ENCODE measurements around the gene NSF. TPM values are rescaled to one million over a fixed set of nuclear protein-coding genes. Genes with fewer than 3 reads are reported as not detected.

The NSF gene
- total RNA-seq, 4 donors from 2014 or later = 28.9 to 61.9 (median 45.7) TPM

- H3K4me3 ChIP-seq (replicated peaks in 1 of 3) = no peak overlapping the region
- H3K27me3 ChIP-seq = no peaks in the 10 kb centered on the region
- no peak overlapping the region for H3K27ac ChIP-seq
- H3K9me3 ChIP-seq = no peaks in the 10 kb centered on the region
- TF ChIP-seq, protein P1, sequence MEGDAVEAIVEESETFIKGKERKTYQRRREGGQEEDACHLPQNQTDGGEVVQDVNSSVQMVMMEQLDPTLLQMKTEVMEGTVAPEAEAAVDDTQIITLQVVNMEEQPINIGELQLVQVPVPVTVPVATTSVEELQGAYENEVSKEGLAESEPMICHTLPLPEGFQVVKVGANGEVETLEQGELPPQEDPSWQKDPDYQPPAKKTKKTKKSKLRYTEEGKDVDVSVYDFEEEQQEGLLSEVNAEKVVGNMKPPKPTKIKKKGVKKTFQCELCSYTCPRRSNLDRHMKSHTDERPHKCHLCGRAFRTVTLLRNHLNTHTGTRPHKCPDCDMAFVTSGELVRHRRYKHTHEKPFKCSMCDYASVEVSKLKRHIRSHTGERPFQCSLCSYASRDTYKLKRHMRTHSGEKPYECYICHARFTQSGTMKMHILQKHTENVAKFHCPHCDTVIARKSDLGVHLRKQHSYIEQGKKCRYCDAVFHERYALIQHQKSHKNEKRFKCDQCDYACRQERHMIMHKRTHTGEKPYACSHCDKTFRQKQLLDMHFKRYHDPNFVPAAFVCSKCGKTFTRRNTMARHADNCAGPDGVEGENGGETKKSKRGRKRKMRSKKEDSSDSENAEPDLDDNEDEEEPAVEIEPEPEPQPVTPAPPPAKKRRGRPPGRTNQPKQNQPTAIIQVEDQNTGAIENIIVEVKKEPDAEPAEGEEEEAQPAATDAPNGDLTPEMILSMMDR (IDR thresholded peaks at IDR 0.05) = no peak
- no peak for TF ChIP-seq POLR2A (IDR thresholded peaks at IDR 0.05)
- DNase-seq = no peak
- 85 to 89% methylated on average over 1 of the region's 1 CpG for WGBS, 2 donors
- intact Hi-C loops (cut with DNase I) = no loop called here
- H3K4me1 ChIP-seq = no peaks in the 10 kb centered on the region
- no peaks in the 10 kb centered on the region for H3K36me3 ChIP-seq
Observed at GRCh38 chr17:46732160-46732559, 141.7 kb downstream of the NSF start.

DNA sequence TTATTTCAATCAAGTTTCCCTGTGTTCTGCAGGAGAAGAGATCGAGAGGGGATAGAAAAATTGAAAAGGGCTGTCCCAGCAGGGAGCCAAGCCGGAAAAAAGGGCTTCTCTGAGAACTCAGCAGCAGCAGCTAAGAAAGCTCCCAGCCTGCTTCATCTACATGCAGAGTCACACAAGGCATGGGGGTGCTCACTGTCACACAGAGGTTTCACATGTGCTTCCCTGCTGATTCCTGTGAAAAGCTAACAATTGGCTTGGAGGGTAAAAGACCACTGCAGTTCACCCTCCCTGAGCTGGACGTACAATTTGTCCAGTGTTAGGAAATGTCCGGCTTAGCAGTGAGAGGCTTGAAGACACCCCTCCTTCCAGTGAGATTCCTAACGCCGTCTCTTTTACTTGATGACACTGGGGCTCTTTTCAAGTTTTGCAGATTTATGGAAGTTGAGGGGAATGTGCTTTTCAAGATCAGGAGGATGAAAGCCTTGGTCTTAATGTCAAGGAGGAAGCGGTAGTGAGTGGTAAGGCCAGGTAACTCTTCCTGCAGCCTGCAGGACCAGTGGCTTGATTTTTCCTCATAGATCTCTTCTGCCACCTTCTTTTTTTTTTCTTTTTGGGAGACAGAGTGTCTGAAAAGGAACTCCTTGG, 142.4 kb downstream of the NSF start:
- Histone ChIP-seq H3K4me1 (no peaks in the 10 kb centered on the region), H3K9me3 (no peaks in the 10 kb centered on the region), H3K27me3 (no peaks in the 10 kb centered on the region), H3K27ac (no peak overlapping the region), H3K4me3 (replicated peaks in 1 of 3) (no peak overlapping the region), H3K36me3 (no peaks in the 10 kb centered on the region)
- TF ChIP-seq, protein P1 (IDR thresholded peaks at IDR 0.05) = no peak
- TF ChIP-seq POLR2A (IDR thresholded peaks at IDR 0.05) = no peak
- 84 to 86% methylated on average over 7 of the region's 7 CpGs for WGBS, 2 donors
- intact Hi-C loops (cut with DNase I) = no loop called here
- no peak for DNase-seq

GRCh38 chr17:46733837-46734475, 143.5 kb downstream of the NSF start:
- 95 to 97% methylated on average over 1 of the region's 1 CpG for WGBS, 2 donors
- H3K9me3 ChIP-seq = no peaks in the 10 kb centered on the region
- intact Hi-C loops (cut with DNase I) = no loop called here
- no peak for DNase-seq
- no peaks in the 10 kb centered on the region for H3K27me3 ChIP-seq
- H3K27ac ChIP-seq = no peak overlapping the region
- no peaks in the 10 kb centered on the region for H3K4me1 ChIP-seq
- TF ChIP-seq, protein P1 (IDR thresholded peaks at IDR 0.05) = no peak
- no peak for TF ChIP-seq POLR2A (IDR thresholded peaks at IDR 0.05)
- no peaks in the 10 kb centered on the region for H3K36me3 ChIP-seq
- H3K4me3 ChIP-seq (replicated peaks in 1 of 3) = no peak overlapping the region

DNA sequence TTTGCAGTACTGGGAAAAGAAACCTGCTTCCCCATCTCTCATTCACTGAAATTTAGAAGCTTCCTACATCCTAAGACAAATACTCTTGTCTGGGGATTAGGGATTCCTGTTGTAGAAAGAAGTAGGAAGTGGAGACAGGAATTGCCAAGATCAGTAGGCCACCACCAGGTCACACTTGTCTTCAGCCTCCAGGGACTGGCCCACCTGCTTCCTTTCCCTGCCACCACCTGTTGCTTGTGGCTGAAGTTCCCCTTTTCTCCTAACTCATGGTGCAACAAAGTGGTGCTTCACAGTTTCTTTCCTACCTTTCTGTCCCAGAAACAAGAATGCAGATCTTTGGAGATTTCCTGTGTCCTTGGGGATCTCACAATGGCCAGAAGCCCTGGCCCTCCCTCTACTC, 145.6 kb downstream of the NSF start:
- no peak overlapping the region for H3K27ac ChIP-seq
- intact Hi-C loops (cut with DNase I) = no loop called here
- H3K27me3 ChIP-seq = no peaks in the 10 kb centered on the region
- H3K9me3 ChIP-seq = no peaks in the 10 kb centered on the region
- H3K4me3 ChIP-seq (replicated peaks in 1 of 3) = no peak overlapping the region
- H3K36me3 ChIP-seq = no peaks in the 10 kb centered on the region
- no peak for DNase-seq
- TF ChIP-seq, protein P1 (IDR thresholded peaks at IDR 0.05) = no peak
- no peak for TF ChIP-seq POLR2A (IDR thresholded peaks at IDR 0.05)
- H3K4me1 ChIP-seq = no peaks in the 10 kb centered on the region

DNA sequence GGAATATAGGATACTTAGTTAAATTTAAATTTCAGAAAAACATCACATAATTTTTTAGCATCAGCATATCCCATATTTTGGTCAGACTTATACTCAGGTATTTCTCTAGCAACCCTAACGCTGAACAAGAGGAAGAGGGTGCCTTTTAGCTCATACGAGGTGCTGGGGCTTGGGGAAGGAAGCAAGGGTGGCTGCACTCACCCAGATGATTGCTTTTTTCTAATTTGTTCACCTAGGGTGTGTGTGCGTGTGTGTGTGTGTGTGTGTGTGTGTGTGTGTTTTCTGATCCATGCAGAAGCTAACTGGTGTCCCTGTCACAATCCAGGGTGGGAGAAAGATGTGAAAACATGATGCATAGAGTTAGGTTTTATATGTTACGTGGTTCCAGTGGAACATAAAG, 146.9 kb downstream of the NSF start:
- Histone ChIP-seq H3K4me1 (no peaks in the 10 kb centered on the region), H3K27ac (no peak overlapping the region), H3K27me3 (no peaks in the 10 kb centered on the region), H3K36me3 (no peaks in the 10 kb centered on the region), H3K9me3 (no peaks in the 10 kb centered on the region), H3K4me3 (replicated peaks in 1 of 3) (no peak overlapping the region)
- no peak for DNase-seq
- no peak for TF ChIP-seq POLR2A (IDR thresholded peaks at IDR 0.05)
- TF ChIP-seq, protein P1 (IDR thresholded peaks at IDR 0.05) = no peak
- intact Hi-C loops (cut with DNase I) = no loop called here
- WGBS, 2 donors = 89% methylated on average over 4 of the region's 4 CpGs
